ENCODE measurements around the gene JMJD1C. TPM values are rescaled to one million over a fixed set of nuclear protein-coding genes. Genes with fewer than 3 reads are reported as not detected.
A peak's percentile ranks its signal among the peaks of the same experiment; 100 is the strongest.

JMJD1C gene
- 44.8 TPM for polyA plus RNA-seq (2012; ENCODE audit: insufficient read depth, insufficient read length, low read depth)

DNA sequence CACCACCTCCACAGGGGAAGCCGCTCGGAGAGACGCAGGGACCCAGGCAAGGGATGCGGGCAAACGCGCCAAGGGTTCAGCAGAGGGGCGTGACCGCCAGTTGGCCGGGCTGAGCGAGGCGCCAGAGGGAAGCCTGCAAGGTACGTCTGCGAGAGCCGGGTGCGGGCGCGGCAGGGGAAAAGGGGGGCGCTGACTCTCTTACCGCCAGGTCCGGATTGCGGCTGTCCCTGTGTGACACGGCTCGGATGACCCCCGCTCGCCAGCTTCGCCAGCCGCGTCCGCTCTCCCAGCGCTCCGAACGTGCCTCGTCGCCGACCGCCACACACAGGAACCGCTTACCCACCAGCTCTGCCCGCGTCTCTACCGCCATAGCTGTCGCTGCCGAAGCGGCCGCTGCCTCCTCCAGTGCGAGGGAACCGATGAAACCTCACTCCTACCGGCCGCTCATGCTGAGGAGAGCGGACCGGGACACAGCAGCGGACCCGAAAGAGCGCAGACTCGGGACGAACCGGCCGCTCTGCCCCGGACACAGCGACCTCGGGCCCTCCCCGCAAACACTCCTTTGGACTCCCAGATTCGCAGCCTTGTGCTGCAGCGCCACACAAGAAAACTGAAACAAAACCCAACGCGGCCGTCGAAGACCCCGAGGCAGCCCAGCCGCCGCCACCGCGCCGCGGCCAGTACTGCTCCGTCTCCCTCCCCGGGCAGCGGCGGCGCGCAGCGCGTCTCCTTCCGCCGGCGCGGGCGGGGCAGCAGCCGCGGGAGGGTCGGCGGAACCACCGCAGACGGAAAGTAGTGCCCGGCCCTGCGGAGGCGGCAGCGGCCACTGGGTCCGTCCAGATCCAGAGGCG is at the start of gene JMJD1C:
Gene JMJD1C (minus strand): TSS at position 685 of the 851 bp plus-strand sequence. CDS start 315 bp downstream, at position 370.
- no peaks in the 10 kb centered on the region for H3K27me3 ChIP-seq
- peak; percentile 85 for DNase-seq
- TF ChIP-seq CTCF (IDR thresholded peaks at IDR 0.05; ENCODE audit: low read depth, low read length): no peak
- peak within 1 kb of the TSS; percentile 86 for H3K4me3 ChIP-seq (ENCODE audit: low read depth, low read length)
- H3K36me3 ChIP-seq: no peaks in the 10 kb centered on the region
- H3K4me1 ChIP-seq: 0 out of 2 replicates have a peak, but pooled peaks cover 5% of the 10 kb centered on the region
- no peaks in the 10 kb centered on the region for H3K9me3 ChIP-seq

DNA sequence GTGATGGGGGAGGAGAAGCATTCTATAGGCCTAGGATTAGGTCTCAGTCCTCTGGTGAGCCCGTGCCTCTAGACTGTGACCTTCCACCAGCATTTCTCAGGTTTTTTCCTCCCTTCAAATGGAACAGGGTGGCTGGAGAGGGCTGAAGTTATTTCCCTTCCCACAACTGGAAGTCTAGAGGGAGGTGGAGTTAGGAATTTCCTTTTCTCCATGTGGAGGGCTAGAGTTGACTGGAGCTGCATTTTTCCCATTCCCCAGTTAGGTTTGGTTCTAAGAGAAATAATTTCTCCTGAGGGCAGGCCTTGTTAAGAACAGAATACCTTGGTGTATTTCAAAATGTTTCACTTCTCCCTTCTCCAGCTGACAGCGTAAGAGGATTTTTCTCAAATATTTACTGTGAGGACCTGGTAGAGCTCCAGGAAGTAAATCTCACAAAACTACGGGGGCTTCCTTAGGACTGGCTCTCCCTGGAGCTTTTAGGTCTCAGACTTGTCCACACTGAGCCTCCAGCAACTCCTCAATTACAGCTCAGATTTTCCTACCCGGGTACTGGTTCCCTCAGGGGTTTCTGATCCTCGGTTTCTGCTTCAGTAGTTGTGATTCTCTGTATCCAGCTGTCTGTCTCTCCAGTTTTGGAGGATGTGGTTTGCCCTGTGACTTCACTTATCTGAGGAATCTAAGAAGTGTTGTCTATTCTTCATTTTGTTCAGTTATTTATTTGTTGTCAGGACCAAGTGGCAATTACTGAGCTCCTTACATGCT is 49.4 kb upstream of the JMJD1C start:
- TF ChIP-seq CTCF (IDR thresholded peaks at IDR 0.05; ENCODE audit: low read depth, low read length): no peak
- Histone ChIP-seq H3K27me3 (no peaks in the 10 kb centered on the region), H3K9me3 (no peaks in the 10 kb centered on the region; the same call in 1 of the 2 replicates), H3K36me3 (no peaks in the 10 kb centered on the region), H3K4me1 (no peaks in the 10 kb centered on the region), H3K4me3 (ENCODE audit: low read depth, low read length) (no peak overlapping the region)
- DNase-seq: no peak

- no peaks in the 10 kb centered on the region for H3K36me3 ChIP-seq
- DNase-seq: no peak
- no peaks in the 10 kb centered on the region for H3K4me1 ChIP-seq
- H3K27me3 ChIP-seq: no peaks in the 10 kb centered on the region
- TF ChIP-seq CTCF (IDR thresholded peaks at IDR 0.05; ENCODE audit: low read depth, low read length): no peak
- H3K9me3 ChIP-seq: no peaks in the 10 kb centered on the region
- no peak overlapping the region for H3K4me3 ChIP-seq (ENCODE audit: low read depth, low read length)
These were observed 40.8 kb upstream of the JMJD1C start for GRCh38 chr10:63506554-63506953.

DNA sequence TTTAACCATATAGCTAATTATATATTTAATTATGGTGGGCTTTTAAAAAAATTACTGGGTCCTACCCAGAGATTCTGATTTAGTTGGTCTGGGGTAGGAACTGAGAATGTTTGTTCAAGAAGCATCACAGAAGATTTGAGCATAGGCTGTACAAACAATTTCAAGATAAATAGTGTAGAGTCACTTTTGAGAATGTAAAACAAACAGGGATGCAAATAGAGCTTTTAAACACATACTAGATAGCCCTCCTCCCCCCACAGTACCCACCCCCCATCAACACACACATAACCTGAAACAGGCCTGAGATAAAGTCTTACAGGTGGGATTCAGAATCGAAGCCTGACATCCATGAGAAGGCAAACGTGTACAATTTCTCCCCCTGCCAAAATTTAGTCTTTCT is 39.8 kb upstream of the JMJD1C start:
- DNase-seq: no peak
- H3K4me1 ChIP-seq: no peaks in the 10 kb centered on the region
- TF ChIP-seq CTCF (IDR thresholded peaks at IDR 0.05; ENCODE audit: low read depth, low read length): no peak

DNA sequence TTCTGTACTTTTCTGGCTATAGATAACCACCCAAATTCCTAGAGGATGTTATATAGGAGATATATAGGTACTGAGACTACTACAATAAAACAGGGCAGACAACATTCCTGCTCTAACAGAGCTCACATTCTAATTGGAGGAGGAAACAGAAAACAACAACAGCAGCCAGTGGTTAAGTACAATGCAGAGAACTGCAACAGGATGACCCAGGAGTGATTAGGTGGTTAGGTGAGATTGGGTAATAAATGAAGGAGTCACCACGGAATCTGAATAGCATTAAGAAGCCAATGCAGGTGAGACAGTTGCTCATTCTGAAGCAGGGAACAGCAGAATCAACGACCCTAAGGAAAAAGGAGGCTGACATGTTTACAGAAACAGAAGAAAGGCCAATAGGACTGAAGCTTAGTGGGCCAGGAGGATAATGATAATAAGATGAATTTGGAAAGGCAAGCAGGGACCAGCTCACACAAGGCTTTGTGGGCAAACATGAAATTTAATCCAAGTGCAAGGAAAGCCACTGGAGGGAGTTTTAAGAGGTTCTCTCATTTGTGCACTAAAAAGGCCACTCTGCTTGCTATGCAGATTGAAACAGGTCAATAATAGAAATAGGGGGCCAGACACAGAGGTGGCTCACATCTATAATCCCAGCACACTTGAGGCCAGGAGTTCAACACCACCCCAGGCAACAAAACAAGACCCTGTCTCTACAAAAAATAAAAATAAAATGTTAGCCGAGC is 38.5 kb upstream of the JMJD1C start:
- TF ChIP-seq CTCF (IDR thresholded peaks at IDR 0.05; ENCODE audit: low read depth, low read length): no peak
- no peaks in the 10 kb centered on the region for H3K36me3 ChIP-seq
- no peak for DNase-seq
- H3K27me3 ChIP-seq: no peaks in the 10 kb centered on the region
- no peaks in the 10 kb centered on the region for H3K4me1 ChIP-seq
- no peaks in the 10 kb centered on the region for H3K9me3 ChIP-seq
- no peak overlapping the region for H3K4me3 ChIP-seq (ENCODE audit: low read depth, low read length)

More for the DNA sequence above, 39.8 kb upstream of the JMJD1C start:
- Histone ChIP-seq H3K36me3 (no peaks in the 10 kb centered on the region), H3K4me3 (ENCODE audit: low read depth, low read length) (no peak overlapping the region), H3K9me3 (no peaks in the 10 kb centered on the region), H3K27me3 (no peaks in the 10 kb centered on the region)
